ENCODE data around the gene RNF220. TPM values are rescaled to one million over a fixed set of nuclear protein-coding genes. Genes with fewer than 3 reads are reported as not detected.

Gene RNF220
- total and polyA plus RNA-seq, 9 of the 15 experiments (the other 6 are each of a cell fraction or from before 2014, with no cell fraction given): 5.1 to 117 (median 66.9) TPM

DNA sequence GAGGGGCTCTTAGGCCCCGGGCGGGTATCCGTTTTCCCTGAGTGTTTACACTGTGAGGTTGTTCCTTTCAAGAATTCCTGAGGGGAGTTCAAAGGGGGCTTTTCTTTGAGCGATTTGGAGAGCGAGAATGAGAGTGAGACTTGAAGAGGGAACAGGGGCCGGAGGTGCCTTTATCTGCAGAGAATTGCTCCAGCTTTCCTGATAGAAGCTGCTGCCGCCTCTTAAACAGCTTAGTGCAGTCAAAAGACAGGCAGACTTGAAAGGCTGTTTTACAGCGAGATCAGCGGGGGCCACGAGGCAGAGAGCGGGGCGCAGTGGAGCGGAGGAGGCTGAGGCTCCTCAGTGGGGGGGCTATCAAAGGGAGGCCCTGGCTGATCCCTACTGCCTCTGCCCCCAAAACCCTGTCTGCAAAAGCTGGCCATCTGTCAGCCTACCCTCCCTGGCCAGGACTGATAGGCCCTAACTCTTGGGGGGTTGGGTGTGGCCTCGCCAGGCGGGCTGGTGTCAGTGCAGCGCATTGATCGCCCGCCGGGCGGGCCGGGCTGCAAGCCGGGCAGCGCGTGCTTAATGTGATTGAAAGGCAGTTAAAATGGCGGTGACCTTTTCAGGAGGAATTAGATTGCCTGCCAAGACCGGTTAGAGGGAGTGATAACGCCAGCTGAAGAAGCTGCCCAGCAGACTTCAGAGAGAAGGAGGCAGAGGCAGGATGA lies 232.8 kb downstream of the RNF220 start (continued):
- TF ChIP-seq, protein P1, sequence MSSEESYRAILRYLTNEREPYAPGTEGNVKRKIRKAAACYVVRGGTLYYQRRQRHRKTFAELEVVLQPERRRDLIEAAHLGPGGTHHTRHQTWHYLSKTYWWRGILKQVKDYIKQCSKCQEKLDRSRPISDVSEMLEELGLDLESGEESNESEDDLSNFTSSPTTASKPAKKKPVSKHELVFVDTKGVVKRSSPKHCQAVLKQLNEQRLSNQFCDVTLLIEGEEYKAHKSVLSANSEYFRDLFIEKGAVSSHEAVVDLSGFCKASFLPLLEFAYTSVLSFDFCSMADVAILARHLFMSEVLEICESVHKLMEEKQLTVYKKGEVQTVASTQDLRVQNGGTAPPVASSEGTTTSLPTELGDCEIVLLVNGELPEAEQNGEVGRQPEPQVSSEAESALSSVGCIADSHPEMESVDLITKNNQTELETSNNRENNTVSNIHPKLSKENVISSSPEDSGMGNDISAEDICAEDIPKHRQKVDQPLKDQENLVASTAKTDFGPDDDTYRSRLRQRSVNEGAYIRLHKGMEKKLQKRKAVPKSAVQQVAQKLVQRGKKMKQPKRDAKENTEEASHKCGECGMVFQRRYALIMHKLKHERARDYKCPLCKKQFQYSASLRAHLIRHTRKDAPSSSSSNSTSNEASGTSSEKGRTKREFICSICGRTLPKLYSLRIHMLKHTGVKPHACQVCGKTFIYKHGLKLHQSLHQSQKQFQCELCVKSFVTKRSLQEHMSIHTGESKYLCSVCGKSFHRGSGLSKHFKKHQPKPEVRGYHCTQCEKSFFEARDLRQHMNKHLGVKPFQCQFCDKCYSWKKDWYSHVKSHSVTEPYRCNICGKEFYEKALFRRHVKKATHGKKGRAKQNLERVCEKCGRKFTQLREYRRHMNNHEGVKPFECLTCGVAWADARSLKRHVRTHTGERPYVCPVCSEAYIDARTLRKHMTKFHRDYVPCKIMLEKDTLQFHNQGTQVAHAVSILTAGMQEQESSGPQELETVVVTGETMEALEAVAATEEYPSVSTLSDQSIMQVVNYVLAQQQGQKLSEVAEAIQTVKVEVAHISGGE (CRISPR knock-in tag; IDR thresholded peaks at IDR 0.05): peak in 1 of 3 experiments; percentile 73; a peak in 2 of 6 replicates
- TF ChIP-seq ELF4 (CRISPR knock-in tag; IDR thresholded peaks at IDR 0.05) (no peak), MYC (IDR thresholded peaks at IDR 0.05; ENCODE audit: low read depth, low read length) (peak; percentile 55; the same call in 1 of the 2 replicates), MYC (CRISPR knock-in tag; IDR thresholded peaks at IDR 0.05; ENCODE audit: borderline replicate concordance, low read depth) (no peak), ERF (CRISPR knock-in tag; IDR thresholded peaks at IDR 0.05) (no peak), GATA2 (CRISPR knock-in tag; IDR thresholded peaks at IDR 0.05) (peak; percentile 81)
- TF ChIP-seq, protein P2, sequence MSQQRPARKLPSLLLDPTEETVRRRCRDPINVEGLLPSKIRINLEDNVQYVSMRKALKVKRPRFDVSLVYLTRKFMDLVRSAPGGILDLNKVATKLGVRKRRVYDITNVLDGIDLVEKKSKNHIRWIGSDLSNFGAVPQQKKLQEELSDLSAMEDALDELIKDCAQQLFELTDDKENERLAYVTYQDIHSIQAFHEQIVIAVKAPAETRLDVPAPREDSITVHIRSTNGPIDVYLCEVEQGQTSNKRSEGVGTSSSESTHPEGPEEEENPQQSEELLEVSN (IDR thresholded peaks at IDR 0.05; ENCODE audit: borderline replicate concordance in 1 of 2, extremely low read depth in 1 of 2, insufficient read depth in 1 of 2, insufficient read length in 1 of 2, low read depth in 1 of 2, low read length in 1 of 2, poor library complexity in 1 of 2, severe bottlenecking in 1 of 2): peak; percentile 62 to 88
- TF ChIP-seq, protein P3, sequence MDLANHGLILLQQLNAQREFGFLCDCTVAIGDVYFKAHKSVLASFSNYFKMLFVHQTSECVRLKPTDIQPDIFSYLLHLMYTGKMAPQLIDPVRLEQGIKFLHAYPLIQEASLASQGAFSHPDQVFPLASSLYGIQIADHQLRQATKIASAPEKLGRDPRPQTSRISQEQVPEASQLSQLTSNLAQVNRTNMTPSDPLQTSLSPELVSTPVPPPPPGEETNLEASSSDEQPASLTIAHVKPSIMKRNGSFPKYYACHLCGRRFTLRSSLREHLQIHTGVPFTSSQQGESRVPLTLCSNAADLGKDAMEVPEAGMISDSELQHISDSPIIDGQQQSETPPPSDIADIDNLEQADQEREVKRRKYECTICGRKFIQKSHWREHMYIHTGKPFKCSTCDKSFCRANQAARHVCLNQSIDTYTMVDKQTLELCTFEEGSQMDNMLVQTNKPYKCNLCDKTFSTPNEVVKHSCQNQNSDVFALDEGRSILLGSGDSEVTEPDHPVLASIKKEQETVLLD (IDR thresholded peaks at IDR 0.05): peak; percentile 69; the same call in 1 of the 2 replicates
- TF ChIP-seq, protein P4, sequence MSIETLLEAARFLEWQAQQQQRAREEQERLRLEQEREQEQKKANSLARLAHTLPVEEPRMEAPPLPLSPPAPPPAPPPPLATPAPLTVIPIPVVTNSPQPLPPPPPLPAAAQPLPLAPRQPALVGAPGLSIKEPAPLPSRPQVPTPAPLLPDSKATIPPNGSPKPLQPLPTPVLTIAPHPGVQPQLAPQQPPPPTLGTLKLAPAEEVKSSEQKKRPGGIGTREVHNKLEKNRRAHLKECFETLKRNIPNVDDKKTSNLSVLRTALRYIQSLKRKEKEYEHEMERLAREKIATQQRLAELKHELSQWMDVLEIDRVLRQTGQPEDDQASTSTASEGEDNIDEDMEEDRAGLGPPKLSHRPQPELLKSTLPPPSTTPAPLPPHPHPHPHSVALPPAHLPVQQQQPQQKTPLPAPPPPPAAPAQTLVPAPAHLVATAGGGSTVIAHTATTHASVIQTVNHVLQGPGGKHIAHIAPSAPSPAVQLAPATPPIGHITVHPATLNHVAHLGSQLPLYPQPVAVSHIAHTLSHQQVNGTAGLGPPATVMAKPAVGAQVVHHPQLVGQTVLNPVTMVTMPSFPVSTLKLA (conservative IDR thresholded peaks at IDR 0.05): peak; percentile 55 to 85

All from K562 (cell line).